ENCODE results near the gene CELF1.

Gene CELF1

DNA sequence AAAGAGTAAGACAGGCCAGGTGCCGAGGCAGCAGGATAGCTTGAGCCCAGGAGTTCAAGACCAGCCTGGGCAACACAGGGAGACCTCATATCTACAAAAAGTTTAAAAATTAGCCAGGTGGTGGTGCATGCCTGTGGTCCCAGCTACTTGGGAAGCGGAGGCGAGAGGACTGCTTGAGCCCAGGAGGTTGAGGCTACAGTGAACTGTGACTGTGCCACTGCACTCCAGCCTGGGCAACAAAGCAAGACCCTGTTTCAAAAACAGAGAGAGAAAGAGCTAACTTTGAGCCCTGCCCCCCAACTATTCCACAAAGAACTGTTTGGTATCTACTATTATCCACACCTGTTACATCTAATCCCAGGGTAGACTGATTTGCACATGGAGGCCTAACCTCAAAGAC is 54.8 kb downstream of the CELF1 start:
- H3K4me3 ChIP-seq (ENCODE audit: low read depth, low read length) = peak overlapping the region; percentile 81
- no peak overlapping the region for H2AFZ ChIP-seq
- H3K4me1 ChIP-seq = peaks cover 31% of the 10 kb centered on the region
- H3K27ac ChIP-seq = peak overlapping the region; percentile 86
- peaks cover 33% of the 10 kb centered on the region for H3K79me2 ChIP-seq
- H3K4me2 ChIP-seq (ENCODE audit: low read length) = peak overlapping the region; percentile 74
- TF ChIP-seq, protein P1, sequence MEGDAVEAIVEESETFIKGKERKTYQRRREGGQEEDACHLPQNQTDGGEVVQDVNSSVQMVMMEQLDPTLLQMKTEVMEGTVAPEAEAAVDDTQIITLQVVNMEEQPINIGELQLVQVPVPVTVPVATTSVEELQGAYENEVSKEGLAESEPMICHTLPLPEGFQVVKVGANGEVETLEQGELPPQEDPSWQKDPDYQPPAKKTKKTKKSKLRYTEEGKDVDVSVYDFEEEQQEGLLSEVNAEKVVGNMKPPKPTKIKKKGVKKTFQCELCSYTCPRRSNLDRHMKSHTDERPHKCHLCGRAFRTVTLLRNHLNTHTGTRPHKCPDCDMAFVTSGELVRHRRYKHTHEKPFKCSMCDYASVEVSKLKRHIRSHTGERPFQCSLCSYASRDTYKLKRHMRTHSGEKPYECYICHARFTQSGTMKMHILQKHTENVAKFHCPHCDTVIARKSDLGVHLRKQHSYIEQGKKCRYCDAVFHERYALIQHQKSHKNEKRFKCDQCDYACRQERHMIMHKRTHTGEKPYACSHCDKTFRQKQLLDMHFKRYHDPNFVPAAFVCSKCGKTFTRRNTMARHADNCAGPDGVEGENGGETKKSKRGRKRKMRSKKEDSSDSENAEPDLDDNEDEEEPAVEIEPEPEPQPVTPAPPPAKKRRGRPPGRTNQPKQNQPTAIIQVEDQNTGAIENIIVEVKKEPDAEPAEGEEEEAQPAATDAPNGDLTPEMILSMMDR (IDR thresholded peaks at IDR 0.05) = no peak
- no peak overlapping the region for H3K9ac ChIP-seq
- no peaks in the 10 kb centered on the region for H3K27me3 ChIP-seq (ENCODE audit: control insufficient read depth, insufficient read depth, low read length)
- no peaks in the 10 kb centered on the region for H3K36me3 ChIP-seq (ENCODE audit: control insufficient read depth, insufficient read depth, low read length)
- H3K9me3 ChIP-seq (ENCODE audit: control insufficient read depth, low read length) = no peaks in the 10 kb centered on the region

DNA sequence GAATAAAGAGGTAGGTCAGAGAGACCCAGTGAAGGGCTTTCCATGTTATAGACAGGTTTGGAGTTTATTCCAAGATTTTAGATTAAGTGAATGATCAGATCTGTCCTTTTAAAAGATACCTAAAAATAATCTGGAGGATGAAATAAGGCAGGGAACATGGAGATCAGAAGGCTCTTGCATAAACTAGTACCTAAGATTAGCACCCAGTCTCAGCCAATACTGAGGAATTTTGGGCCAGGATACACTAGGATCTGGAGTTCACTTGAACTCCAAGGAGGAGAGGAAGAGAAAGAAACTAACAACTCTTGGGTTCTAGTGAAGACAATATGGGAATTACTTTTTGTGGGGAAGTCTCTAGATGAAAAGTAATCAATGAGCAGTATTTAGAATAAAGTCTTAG is 56.1 kb downstream of the CELF1 start:
- Histone ChIP-seq H2AFZ (no peak overlapping the region), H3K27me3 (ENCODE audit: control insufficient read depth, insufficient read depth, low read length) (no peaks in the 10 kb centered on the region), H3K4me2 (ENCODE audit: low read length) (peak overlapping the region; percentile 74), H3K36me3 (ENCODE audit: control insufficient read depth, insufficient read depth, low read length) (no peaks in the 10 kb centered on the region), H3K79me2 (peaks cover 39% of the 10 kb centered on the region), H3K4me1 (peaks cover 28% of the 10 kb centered on the region), H3K27ac (no peak overlapping the region), H3K9ac (no peak overlapping the region), H3K9me3 (ENCODE audit: control insufficient read depth, low read length) (no peaks in the 10 kb centered on the region), H3K4me3 (ENCODE audit: low read depth, low read length) (peak overlapping the region; percentile 81)
- TF ChIP-seq, protein P1 (IDR thresholded peaks at IDR 0.05) = no peak

DNA sequence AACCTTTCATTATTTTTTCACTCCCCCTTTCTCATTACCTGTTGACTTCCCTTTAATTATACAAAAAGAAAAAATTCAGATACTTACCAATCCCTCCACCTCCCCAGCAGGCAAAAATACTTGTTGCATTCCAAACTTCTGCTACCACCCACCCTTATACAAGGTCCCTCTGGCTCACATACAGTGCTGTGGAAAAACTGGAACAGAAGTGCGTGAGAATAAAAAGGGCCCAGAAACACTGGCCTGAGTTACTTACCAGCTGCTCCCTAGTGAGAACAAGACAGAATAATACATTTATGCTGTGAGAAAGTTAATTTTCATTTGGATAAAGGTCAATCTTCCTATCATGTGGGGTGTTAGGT is 57.1 kb downstream of the CELF1 start:
- Histone ChIP-seq H3K4me3 (ENCODE audit: low read depth, low read length) (peak overlapping the region; percentile 31), H3K9me3 (ENCODE audit: control insufficient read depth, low read length) (no peaks in the 10 kb centered on the region), H3K4me1 (peaks cover 22% of the 10 kb centered on the region), H3K27ac (no peak overlapping the region), H3K4me2 (ENCODE audit: low read length) (peak overlapping the region; percentile 74), H3K36me3 (ENCODE audit: control insufficient read depth, insufficient read depth, low read length) (no peaks in the 10 kb centered on the region), H3K9ac (no peak overlapping the region), H3K79me2 (peaks cover 44% of the 10 kb centered on the region), H2AFZ (no peak overlapping the region), H3K27me3 (ENCODE audit: control insufficient read depth, insufficient read depth, low read length) (no peaks in the 10 kb centered on the region)
- TF ChIP-seq, protein P1 (IDR thresholded peaks at IDR 0.05) = no peak

DNA sequence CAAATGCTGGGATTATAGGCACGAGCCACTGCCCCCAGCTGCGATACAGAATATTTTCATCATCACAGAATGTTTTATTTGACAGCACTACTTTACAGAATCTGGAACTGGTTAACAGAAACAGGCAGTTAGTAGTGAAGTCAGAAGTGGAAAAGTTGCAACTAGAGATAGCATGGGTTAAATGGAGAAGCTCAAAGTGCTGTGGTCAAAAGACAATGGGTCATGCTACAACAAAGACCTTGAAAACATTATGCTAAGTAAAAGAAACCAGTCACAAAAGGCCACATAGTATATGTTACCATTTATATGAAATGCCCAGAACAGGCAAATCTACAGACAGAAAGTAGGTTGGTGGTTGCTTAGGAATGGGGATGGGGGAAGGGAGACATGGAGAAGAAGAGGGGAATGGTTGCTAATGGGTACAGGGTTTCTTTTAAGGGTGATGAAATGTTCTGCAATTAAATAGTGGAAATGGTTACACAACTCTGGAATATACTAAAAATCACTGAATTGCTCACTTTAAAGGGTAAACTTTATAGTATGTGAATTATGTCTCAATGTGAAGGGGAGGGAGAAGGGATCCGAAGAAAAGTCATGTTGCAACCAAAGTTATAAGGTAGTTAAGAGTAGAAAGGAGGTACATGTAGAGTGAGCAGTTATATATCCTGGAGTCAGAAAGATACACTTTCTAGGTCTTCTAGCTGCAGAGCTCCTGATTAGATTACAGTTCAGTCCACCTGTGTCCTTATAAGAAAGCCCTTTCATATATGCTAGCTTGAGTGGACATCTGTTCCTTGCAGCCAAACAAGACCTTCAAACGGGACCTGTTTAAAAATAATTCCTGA is 57.7 kb downstream of the CELF1 start:
- H3K27me3 ChIP-seq (ENCODE audit: control insufficient read depth, insufficient read depth, low read length) = no peaks in the 10 kb centered on the region
- peaks cover 16% of the 10 kb centered on the region for H3K4me1 ChIP-seq
- H3K9me3 ChIP-seq (ENCODE audit: control insufficient read depth, low read length) = no peaks in the 10 kb centered on the region
- peak overlapping the region; percentile 31 for H3K4me3 ChIP-seq (ENCODE audit: low read depth, low read length)
- TF ChIP-seq, protein P1 (IDR thresholded peaks at IDR 0.05) = no peak
- H3K4me2 ChIP-seq (ENCODE audit: low read length) = peak overlapping the region; percentile 74
- H3K27ac ChIP-seq = no peak overlapping the region
- H3K36me3 ChIP-seq (ENCODE audit: control insufficient read depth, insufficient read depth, low read length) = no peaks in the 10 kb centered on the region
- H3K9ac ChIP-seq = no peak overlapping the region
- H2AFZ ChIP-seq = no peak overlapping the region
- H3K79me2 ChIP-seq = peaks cover 44% of the 10 kb centered on the region

DNA sequence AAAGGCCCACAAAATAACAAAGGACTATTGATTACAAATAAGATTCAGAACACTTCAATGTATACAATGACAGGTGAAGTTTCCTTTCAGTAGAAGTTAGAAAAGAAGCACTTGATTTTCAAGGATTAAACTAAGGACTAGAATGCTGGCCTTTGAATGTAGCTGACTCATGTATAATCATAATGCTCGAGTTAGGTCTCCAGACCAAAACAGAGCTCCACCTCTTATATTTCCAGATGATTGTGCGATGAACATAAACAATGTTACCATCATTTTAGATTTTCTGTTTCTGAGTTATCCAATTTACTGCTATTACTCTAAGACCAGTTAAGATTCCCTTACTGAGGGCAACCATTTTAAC is 63.6 kb downstream of the CELF1 start:
- no peaks in the 10 kb centered on the region for H3K9me3 ChIP-seq (ENCODE audit: control insufficient read depth, low read length)
- H3K36me3 ChIP-seq (ENCODE audit: control insufficient read depth, insufficient read depth, low read length) = no peaks in the 10 kb centered on the region
- H3K9ac ChIP-seq = no peak overlapping the region
- H3K4me1 ChIP-seq = peaks cover 10% of the 10 kb centered on the region
- TF ChIP-seq, protein P1 (IDR thresholded peaks at IDR 0.05) = no peak
- H3K27ac ChIP-seq = peak overlapping the region; percentile 63
- no peak overlapping the region for H2AFZ ChIP-seq
- H3K4me2 ChIP-seq (ENCODE audit: low read length) = peak overlapping the region; percentile 17
- H3K79me2 ChIP-seq = peaks cover 28% of the 10 kb centered on the region
- no peak overlapping the region for H3K4me3 ChIP-seq (ENCODE audit: low read depth, low read length)
- H3K27me3 ChIP-seq (ENCODE audit: control insufficient read depth, insufficient read depth, low read length) = no peaks in the 10 kb centered on the region

Measured in parathyroid adenoma (tissue), 2 donors.